IMR-90 (cell line): ENCODE measurements around the gene OR2J1. TPM values are rescaled to one million over a fixed set of nuclear protein-coding genes. Genes with fewer than 3 reads are reported as not detected.

ENCODE experiments used
- ATAC-seq: fragments of 200-7000 bp; cut with Tn5 transposase; 2 replicates; pipeline ENCODE4 v1.9.1; 2020; ENCODE audit warnings: low read depth, mild to moderate bottlenecking, moderate library complexity
- BruUV-seq: library from RNA; stranded (reverse); fragments of 400-500 nt; replicated peaks from 2 replicates; lab custom pipeline; 2021; lab: Mats Ljungman, UMichigan
- CTCF ChIA-PET: fragments of 300-600 bp; formaldehyde crosslinking; extraction: SDS; loops from one replicate; lab custom pipeline; 2021; ENCODE audit warnings: antibody characterized with exemption; lab: Yijun Ruan, JAX
- POLR2A ChIA-PET: fragments of 300-600 bp; sonication (Branson Sonifier 250); formaldehyde crosslinking; loops from one replicate; lab custom pipeline; 2022; ENCODE audit warnings: antibody characterized with exemption; ENCODE audit not compliant: unreplicated experiment; lab: Charles Lee
- DNase-seq: peaks from one replicate; pipeline ENCODE4 v3.0.0; 2013
- H2AFZ ChIP-seq: replicated peaks from 2 replicates; pipeline ENCODE3; 2013; ENCODE audit warnings: low read length, mild to moderate bottlenecking; ENCODE audit not compliant: poor library complexity
- H2AK5ac ChIP-seq: 2 replicates; pipeline ENCODE4 v1.6.1; 2013; ENCODE audit warnings: low read depth, low read length, inconsistent platforms
- H2AK9ac ChIP-seq: replicated peaks from 2 replicates; pipeline ENCODE3; 2013; ENCODE audit warnings: mild to moderate bottlenecking, low read depth, low read length, moderate library complexity; ENCODE audit not compliant: poor library complexity
- H2BK120ac ChIP-seq: 2 replicates; pipeline ENCODE4 v1.6.1; 2013; ENCODE audit warnings: low read depth, low read length, inconsistent platforms
- H2BK15ac ChIP-seq: 3 replicates; pipeline ENCODE4 v1.6.1; 2013; ENCODE audit warnings: low read depth, low read length, inconsistent platforms
- H2BK20ac ChIP-seq: 2 replicates; pipeline ENCODE4 v1.6.1; 2013; ENCODE audit warnings: low read depth, mild to moderate bottlenecking, inconsistent platforms, low read length, moderate library complexity
- H2BK5ac ChIP-seq: 2 replicates; pipeline ENCODE4 v1.6.1; 2013; ENCODE audit warnings: mild to moderate bottlenecking, low read depth, low read length, inconsistent platforms; ENCODE audit not compliant: poor library complexity, severe bottlenecking
- H3K14ac ChIP-seq: replicated peaks from 2 replicates; pipeline ENCODE4 v1.6.1; 2013; ENCODE audit warnings: low read depth, low read length, inconsistent platforms
- H3K18ac ChIP-seq: 2 replicates; pipeline ENCODE4 v1.6.1; 2013; ENCODE audit warnings: low read depth, low read length, control low read depth
- H3K23ac ChIP-seq: 2 replicates; pipeline ENCODE4 v1.6.1; 2013; ENCODE audit warnings: low read depth, low read length, inconsistent platforms
- H3K27ac ChIP-seq: 2 replicates; pipeline ENCODE4 v1.5.1; 2013; ENCODE audit warnings: mild to moderate bottlenecking, control low read depth, low read length; ENCODE audit not compliant: insufficient read depth
- H3K27me3 ChIP-seq: 2 replicates; pipeline ENCODE4 v1.6.1; 2013; ENCODE audit warnings: low read length; ENCODE audit not compliant: control insufficient read depth, insufficient read depth
- H3K36me3 ChIP-seq: 2 replicates; pipeline ENCODE4 v1.6.1; 2013; ENCODE audit warnings: low read length, mixed read lengths; ENCODE audit not compliant: control insufficient read depth, insufficient read depth
- H3K4ac ChIP-seq: 2 replicates; pipeline ENCODE4 v1.6.1; 2013; ENCODE audit warnings: low read depth, low read length, inconsistent platforms
- H3K4me1 ChIP-seq: 2 replicates; pipeline ENCODE4 v1.6.1; 2013; ENCODE audit warnings: low read length, mixed read lengths; ENCODE audit not compliant: control insufficient read depth, insufficient read depth
- H3K4me2 ChIP-seq: 2 replicates; pipeline ENCODE4 v1.6.1; 2013; ENCODE audit warnings: low read depth, mild to moderate bottlenecking, control low read depth, low read length, moderate library complexity
- H3K4me3 ChIP-seq: 2 replicates; pipeline ENCODE4 v1.5.1; 2013; ENCODE audit warnings: low read depth, mild to moderate bottlenecking, control low read depth, low read length, moderate library complexity; ENCODE audit not compliant: insufficient read depth
- H3K56ac ChIP-seq: 2 replicates; pipeline ENCODE4 v1.6.1; 2013; ENCODE audit warnings: low read length, inconsistent platforms; ENCODE audit not compliant: insufficient read depth; ENCODE audit errors: extremely low read depth
- H3K79me1 ChIP-seq, 2 experiments: 2 replicates each; pipeline ENCODE4 v1.6.1; 2013; ENCODE audit warnings: low read length in 2 of 2, inconsistent platforms in 1 of 2, low read depth in 1 of 2
- H3K9ac ChIP-seq: 2 replicates; pipeline ENCODE4 v1.6.1; 2013; ENCODE audit warnings: low read depth, low read length, control low read depth
- H3K9me1 ChIP-seq: 2 replicates; pipeline ENCODE4 v1.6.1; 2013; ENCODE audit warnings: low read length, inconsistent platforms; ENCODE audit not compliant: insufficient read depth
- H3K9me3 ChIP-seq: 2 replicates; pipeline ENCODE4 v1.6.1; 2013; ENCODE audit warnings: low read length; ENCODE audit not compliant: control insufficient read depth, insufficient read depth
- H4K20me1 ChIP-seq: 2 replicates; pipeline ENCODE4 v1.6.1; 2013; ENCODE audit warnings: low read length, inconsistent platforms; ENCODE audit not compliant: insufficient read depth
- H4K5ac ChIP-seq: 2 replicates; pipeline ENCODE4 v1.6.1; 2013; ENCODE audit warnings: mild to moderate bottlenecking, low read depth, low read length, control low read depth
- H4K8ac ChIP-seq, 2 experiments: 2 replicates each; pipeline ENCODE4 v1.6.1; 2013; ENCODE audit warnings: low read depth in 2 of 2, low read length in 2 of 2, control low read depth in 1 of 2, inconsistent platforms in 1 of 2
- H4K91ac ChIP-seq: 2 replicates; pipeline ENCODE4 v1.6.1; 2013; ENCODE audit warnings: low read depth, low read length, inconsistent platforms; ENCODE audit not compliant: insufficient read depth
- MXI1 ChIP-seq: IDR thresholded peaks from 2 replicates; pipeline ENCODE4 v1.6.1; 2012; ENCODE audit warnings: low read depth, mild to moderate bottlenecking, low read length, moderate library complexity, borderline replicate concordance
- RCOR1 ChIP-seq: IDR thresholded peaks from 2 replicates; pipeline ENCODE4 v1.6.1; 2012; ENCODE audit warnings: mild to moderate bottlenecking, low read length, improper control_type of control experiment; ENCODE audit not compliant: insufficient replicate concordance
- WGBS, 2 experiments: methylation state at CpG; one replicate each; pipeline versions ENCODE4 v1.1.5 to v1.1.7; 2013; ENCODE audit warnings: missing lambda C conversion rate in 2 of 2; ENCODE audit not compliant: insufficient read length in 1 of 2; ENCODE audit errors: extremely low coverage in 2 of 2; 5-methylcytosine and 5-hydroxymethylcytosine counted together
- dilution Hi-C: fragments of 300-500 bp; cut with HindIII; formaldehyde crosslinking; loops from one replicate; pipeline ENCODE4 v1.14.3; 2018; ENCODE audit warnings: low sequenced_read_pairs; ENCODE audit not compliant: unreplicated experiment
- in situ Hi-C: fragments of 300-500 bp; cut with MboI; formaldehyde crosslinking; loops from 3 replicates; pipeline ENCODE4 v1.14.3; 2019; ENCODE audit warnings: low sequenced_read_pairs, inconsistent platforms, mixed read lengths
- intact Hi-C: fragments of 100-400 bp; cut with micrococcal nuclease; formaldehyde crosslinking; loops from 2 replicates; pipeline ENCODE4 v1.10.0; 2022
- polyA plus RNA-seq, 3 experiments: library from polyadenylated mRNA; depleted of rRNA; stranded (reverse); fragments of >200 nt; gene quantifications; 2 replicates each; pipeline ENCODE4 v1.2.3, GENCODE V29; 2012; ENCODE audit warnings: low replicate concordance in 1 of 3
- total RNA-seq: library from RNA; depleted of rRNA; stranded (reverse); fragments of >200 nt; gene quantifications from 2 replicates; pipeline ENCODE4 v1.2.3, GENCODE V29; 2012

The OR2J1 gene
- total and polyA plus RNA-seq, 2 of the 4 experiments (the other 2 are of a cell fraction): not detected

- Histone ChIP-seq H2AK5ac (no peak overlapping the region), H4K8ac (no peak overlapping the region), H3K27ac (no peak overlapping the region), H2BK15ac (no peak overlapping the region), H3K18ac (no peak overlapping the region), H2BK5ac (no peak overlapping the region), H3K56ac (no peak overlapping the region), H3K36me3 (no peaks in the 10 kb centered on the region), H3K23ac (no peak overlapping the region), H4K20me1 (no peaks in the 10 kb centered on the region), H3K9me3 (peaks cover 5% of the 10 kb centered on the region; the same call in 1 of the 2 replicates), H2AFZ (no peak overlapping the region), H4K91ac (no peak overlapping the region), H3K4me3 (no peak overlapping the region), H4K5ac (no peak overlapping the region), H3K4ac (no peak overlapping the region), H3K14ac (no peak overlapping the region), H3K27me3 (no peaks in the 10 kb centered on the region), H3K79me1 (no peaks in the 10 kb centered on the region), H3K9me1 (no peaks in the 10 kb centered on the region), H3K9ac (no peak overlapping the region), H3K4me2 (no peak overlapping the region), H2BK20ac (no peak overlapping the region), H2BK120ac (no peak overlapping the region), H3K4me1 (no peaks in the 10 kb centered on the region), H2AK9ac (no peak overlapping the region)
- BruUV-seq: no TSS peak
- CTCF ChIA-PET: no interaction called here
- dilution Hi-C loops (no loop called here), intact Hi-C loops (no loop called here), in situ Hi-C loops (no loop called here)
- DNase-seq: no peak
- TF ChIP-seq RCOR1 (no peak), MXI1 (no peak)
- WGBS, 2 experiments: no CpG with 5 or more reads among the region's 1 CpG
- POLR2A ChIA-PET: no interaction called here
- ATAC-seq: no peak
Observed at GRCh38 chr6:29097803-29098202, 1.5 kb upstream of the OR2J1 start.
